SJSA1 (cell line): ENCODE results near the gene CACNB4. TPM values are rescaled to one million over a fixed set of nuclear protein-coding genes. Genes with fewer than 3 reads are reported as not detected.

Experiments
- DNase-seq, 2 experiments: peaks; one replicate each; pipeline ENCODE4 v3.0.0-alpha.2; 2015 to 2020; ENCODE audit warnings: low spot score in 2 of 2, low read depth in 1 of 2
- H3K27ac ChIP-seq: fragments of 250-450 bp; sonication (Bioruptor Pico); 2 replicates; pipeline ENCODE4 v1.5.1; 2020; ENCODE audit warnings: mild to moderate bottlenecking, moderate library complexity
- H3K27me3 ChIP-seq: fragments of 250-450 bp; sonication (Bioruptor Pico); replicated peaks from 2 replicates; pipeline ENCODE4 v1.5.1; 2020; ENCODE audit warnings: mild to moderate bottlenecking, moderate library complexity
- H3K36me3 ChIP-seq: fragments of 250-450 bp; sonication (Bioruptor Pico); 2 replicates; pipeline ENCODE4 v1.5.1; 2020; ENCODE audit warnings: mild to moderate bottlenecking
- H3K4me1 ChIP-seq: fragments of 250-450 bp; sonication (Bioruptor Pico); replicated peaks from 2 replicates; pipeline ENCODE4 v1.6.1; 2021; ENCODE audit warnings: mild to moderate bottlenecking
- H3K4me3 ChIP-seq: fragments of 250-450 bp; sonication (Bioruptor Pico); 2 replicates; pipeline ENCODE4 v1.5.1; 2020; ENCODE audit warnings: mild to moderate bottlenecking
- H3K9me3 ChIP-seq: fragments of 250-450 bp; sonication (Bioruptor Pico); replicated peaks from 2 replicates; pipeline ENCODE4 v1.5.1; 2020; ENCODE audit warnings: mild to moderate bottlenecking
- total RNA-seq: library from RNA; depleted of rRNA; stranded (reverse); fragments of >200 nt; shearing (Covaris generic); gene quantifications from 2 replicates; pipeline ENCODE4 v1.2.3, GENCODE V29; 2014

The CACNB4 gene
- total RNA-seq, 1 experiment from 2014 or later: not detected

DNA sequence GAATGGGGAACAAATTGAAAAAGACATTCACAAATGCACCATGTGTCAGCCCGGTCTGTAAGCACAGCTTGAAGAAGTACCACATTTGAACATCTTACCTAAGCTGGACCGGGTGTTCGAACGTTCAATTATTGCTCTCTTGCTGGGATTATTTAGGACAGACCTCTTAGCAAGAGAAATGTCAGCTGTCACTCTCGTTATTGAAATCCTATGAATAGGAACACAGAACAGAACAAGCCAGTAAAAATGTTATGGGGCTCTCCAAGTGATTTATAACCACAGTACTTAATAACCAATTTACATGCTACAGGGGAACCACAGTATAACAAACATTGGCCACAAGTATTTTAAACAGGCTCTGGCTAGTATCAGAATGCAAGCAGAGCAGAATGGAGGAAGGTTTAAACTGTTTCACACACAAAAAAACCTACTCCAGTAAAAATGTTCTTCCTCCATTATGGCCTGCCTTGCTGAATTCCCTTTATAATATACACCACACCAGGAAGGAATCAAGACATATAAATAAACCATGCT, 238.2 kb downstream of the CACNB4 start:
- no peak for DNase-seq
- H3K9me3 ChIP-seq: no peaks in the 10 kb centered on the region

DNA sequence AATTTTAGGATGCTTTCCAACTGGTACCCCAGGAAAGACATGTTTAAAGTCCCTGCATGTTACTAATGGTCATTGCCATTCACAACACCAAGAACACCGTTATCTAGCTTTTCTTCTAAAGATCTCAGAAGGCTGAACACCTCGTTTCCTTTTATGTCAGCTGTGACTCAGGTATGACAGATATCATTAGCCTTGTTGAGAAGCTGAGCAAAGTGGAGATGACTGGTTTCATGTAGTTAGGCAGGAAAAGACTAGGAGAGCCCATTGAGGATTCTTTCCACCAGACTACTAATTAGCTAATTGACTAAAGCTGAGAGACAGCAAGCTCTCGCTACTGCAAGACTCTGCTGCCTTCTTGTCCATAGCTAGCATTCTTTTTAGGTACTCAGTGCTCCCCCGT, 238.6 kb downstream of the CACNB4 start:
- H3K9me3 ChIP-seq: no peaks in the 10 kb centered on the region

More for the DNA sequence above, 238.2 kb downstream of the CACNB4 start:
- Histone ChIP-seq H3K36me3 (no peaks in the 10 kb centered on the region), H3K27me3 (peaks cover 7% of the 10 kb centered on the region; the same call in 1 of the 2 replicates), H3K4me3 (no peak overlapping the region), H3K27ac (no peak overlapping the region), H3K4me1 (no peaks in the 10 kb centered on the region)

DNA sequence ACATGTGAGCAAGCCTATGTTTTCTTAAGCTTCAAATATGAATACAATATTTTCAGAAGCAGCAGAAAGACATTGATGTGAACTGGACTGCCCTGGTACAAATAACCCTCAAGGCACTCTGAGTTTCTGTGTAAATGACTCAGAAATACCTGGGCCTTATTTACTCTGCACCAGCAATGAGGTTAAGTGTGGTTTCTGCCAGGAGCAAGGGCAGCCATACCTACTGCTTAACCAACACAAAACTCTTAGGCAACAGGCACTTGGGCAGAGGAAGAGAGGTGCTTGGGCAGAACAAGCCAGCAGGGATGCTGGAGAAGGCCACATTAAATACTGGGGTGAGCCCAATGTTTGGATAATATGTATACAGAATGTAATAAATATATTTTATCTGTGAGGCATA, 241.2 kb downstream of the CACNB4 start:
- Histone ChIP-seq H3K4me1 (no peaks in the 10 kb centered on the region), H3K27ac (no peak overlapping the region), H3K36me3 (no peaks in the 10 kb centered on the region), H3K4me3 (no peak overlapping the region), H3K27me3 (0 out of 2 replicates have a peak, but pooled peaks cover 2% of the 10 kb centered on the region), H3K9me3 (no peaks in the 10 kb centered on the region)
- no peak for DNase-seq

More for the DNA sequence above, 238.6 kb downstream of the CACNB4 start:
- DNase-seq: no peak
- Histone ChIP-seq H3K27ac (no peak overlapping the region), H3K36me3 (no peaks in the 10 kb centered on the region), H3K4me3 (no peak overlapping the region), H3K27me3 (peaks cover 7% of the 10 kb centered on the region; the same call in 1 of the 2 replicates), H3K4me1 (no peaks in the 10 kb centered on the region)

DNA sequence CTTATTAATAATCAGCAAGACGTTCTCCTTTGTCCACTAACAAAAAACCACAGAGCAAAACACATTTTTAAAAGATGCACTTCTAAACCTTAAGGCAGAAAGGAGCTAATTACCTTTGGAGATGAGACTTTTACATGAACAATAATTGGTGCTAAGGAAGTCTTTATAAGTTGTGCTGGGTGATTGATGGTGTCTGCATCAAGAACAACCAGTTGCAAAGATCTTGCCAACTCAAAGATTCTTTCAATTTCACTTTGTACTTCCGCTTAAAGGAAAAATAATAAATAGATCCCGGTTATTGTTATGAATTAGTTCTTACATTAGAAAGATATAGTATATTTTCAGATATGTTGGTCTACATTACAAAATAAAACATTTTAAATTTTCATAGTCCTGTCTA, 243.7 kb downstream of the CACNB4 start:
- Histone ChIP-seq H3K4me1 (no peaks in the 10 kb centered on the region), H3K36me3 (no peaks in the 10 kb centered on the region), H3K27me3 (peaks cover 5% of the 10 kb centered on the region; the same call in 1 of the 2 replicates), H3K27ac (no peak overlapping the region), H3K4me3 (no peak overlapping the region), H3K9me3 (no peaks in the 10 kb centered on the region)
- no peak for DNase-seq

DNA sequence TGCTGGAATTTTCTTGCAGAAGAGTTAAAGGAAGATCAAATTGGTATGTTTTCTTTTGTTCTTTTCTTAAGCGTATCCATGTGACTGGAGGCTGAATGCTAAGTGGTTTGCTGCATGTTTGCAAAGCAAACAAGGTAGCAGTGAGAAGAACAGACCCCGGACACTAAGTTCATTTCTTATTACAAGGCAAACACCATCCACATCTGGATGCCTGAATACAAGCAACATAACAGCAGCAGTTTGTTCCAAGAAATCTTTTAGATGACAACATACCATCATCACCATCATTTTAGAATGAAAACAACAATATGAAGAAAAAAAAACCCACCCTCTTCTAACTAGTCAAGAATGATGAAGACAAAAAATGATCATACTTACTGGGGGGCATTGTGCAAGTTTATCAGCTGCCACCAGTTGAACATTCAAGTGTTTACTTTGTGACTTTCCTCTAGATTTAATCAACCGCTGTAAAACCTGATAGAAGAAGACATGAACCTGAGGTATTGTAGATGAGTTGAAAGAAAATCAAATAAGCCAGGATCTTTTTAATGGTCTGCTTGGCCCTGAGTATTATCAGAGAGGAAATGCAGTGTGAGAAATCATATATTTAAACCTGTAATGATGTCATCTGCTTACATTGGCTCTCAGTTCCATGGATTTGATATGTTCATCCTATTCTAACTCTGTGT, 245.6 kb downstream of the CACNB4 start:
- H3K27ac ChIP-seq: no peak overlapping the region
- H3K27me3 ChIP-seq: peaks cover 8% of the 10 kb centered on the region; the same call in 1 of the 2 replicates
- no peaks in the 10 kb centered on the region for H3K9me3 ChIP-seq
- no peaks in the 10 kb centered on the region for H3K36me3 ChIP-seq
- no peak for DNase-seq
- H3K4me1 ChIP-seq: no peaks in the 10 kb centered on the region
- no peak overlapping the region for H3K4me3 ChIP-seq

DNA sequence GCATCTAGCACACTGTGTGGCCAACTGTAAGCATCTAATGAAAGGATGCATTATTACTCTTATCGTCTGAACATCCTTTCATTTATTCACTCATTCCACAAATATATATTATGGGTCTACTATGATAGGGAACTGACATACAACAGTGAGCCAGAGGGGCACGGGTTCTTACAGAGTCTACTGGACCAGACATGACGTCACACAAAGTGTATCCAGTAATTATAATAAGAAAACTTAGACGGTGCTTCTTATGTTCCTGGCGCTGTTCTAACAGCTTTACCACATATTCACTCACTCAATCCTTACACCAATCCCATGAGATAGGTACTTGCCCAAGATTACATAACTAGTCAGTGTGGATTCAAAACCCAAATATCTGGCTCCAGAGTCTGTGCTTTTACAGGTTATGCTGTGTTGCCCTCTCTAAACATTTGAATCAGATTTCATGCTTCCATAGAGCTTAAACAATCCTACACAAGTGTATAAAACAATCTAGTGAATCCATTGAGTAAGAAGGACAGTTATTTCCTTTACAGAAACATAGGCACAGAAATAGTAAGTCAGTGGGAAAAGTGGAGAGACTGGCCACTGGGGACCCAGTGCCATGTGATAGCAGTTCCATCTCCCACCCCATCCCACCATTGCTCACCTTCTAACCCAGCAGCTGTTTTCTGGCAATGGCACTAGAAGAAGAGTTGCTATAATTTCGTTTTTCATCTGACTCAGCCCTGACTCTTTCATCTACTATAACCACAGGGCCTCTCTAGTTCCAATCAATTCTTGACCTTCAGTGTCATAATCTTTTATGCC, 246.4 kb downstream of the CACNB4 start:
- no peaks in the 10 kb centered on the region for H3K4me1 ChIP-seq
- peaks cover 8% of the 10 kb centered on the region; the same call in 1 of the 2 replicates for H3K27me3 ChIP-seq
- H3K9me3 ChIP-seq: no peaks in the 10 kb centered on the region
- no peak for DNase-seq
- H3K27ac ChIP-seq: no peak overlapping the region
- H3K36me3 ChIP-seq: no peaks in the 10 kb centered on the region
- no peak overlapping the region for H3K4me3 ChIP-seq

DNA sequence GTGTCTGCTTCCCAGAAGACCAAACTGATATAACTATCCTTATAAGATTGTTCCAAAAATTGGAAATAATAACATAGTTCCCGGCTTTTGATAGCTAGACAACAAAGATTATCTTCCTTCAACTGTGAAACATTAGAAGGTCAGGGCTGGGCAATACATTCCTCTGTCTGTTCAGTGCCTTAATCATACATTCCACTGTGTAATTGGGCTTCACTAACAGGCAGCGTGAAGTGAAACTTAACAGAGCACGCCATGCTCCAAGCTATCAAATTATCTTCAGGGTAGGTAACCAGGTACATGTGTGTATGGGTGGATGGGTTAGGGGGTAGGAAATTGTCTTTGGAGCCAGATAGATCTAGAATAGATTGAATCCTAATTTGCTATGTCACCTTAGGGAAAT, 247.1 kb downstream of the CACNB4 start:
- no peak overlapping the region for H3K4me3 ChIP-seq
- no peaks in the 10 kb centered on the region for H3K9me3 ChIP-seq
- H3K27me3 ChIP-seq: peaks cover 8% of the 10 kb centered on the region; the same call in 1 of the 2 replicates
- H3K27ac ChIP-seq: no peak overlapping the region
- DNase-seq: no peak
- no peaks in the 10 kb centered on the region for H3K36me3 ChIP-seq
- no peaks in the 10 kb centered on the region for H3K4me1 ChIP-seq

DNA sequence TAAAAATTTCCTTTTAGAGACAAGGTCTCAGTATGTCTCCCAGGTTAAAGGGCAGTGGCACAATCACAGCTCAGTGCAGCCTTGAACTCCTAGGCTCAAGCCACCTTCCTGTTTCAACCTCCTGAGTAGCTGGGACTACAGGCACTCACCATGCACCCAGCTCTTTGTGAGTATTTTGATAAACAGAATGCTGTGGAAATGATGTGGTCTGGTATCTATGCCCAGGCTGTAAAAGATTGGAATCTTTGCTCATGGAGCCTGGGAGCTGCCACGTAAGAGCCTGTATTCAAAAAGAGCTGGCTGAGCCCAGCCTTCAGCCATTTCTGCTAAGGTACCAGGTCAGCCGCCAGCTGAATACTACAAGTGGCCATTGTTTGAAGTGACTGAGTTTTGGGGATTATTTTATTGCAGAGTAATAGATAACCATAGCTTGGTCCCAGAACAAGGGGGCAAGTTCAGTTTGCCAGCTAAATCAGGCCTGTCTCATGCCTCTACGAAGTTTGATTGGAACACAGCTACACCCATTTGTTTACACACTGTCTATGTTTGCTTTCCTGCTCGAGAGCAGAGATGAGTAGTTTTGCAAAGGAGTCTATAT, 249.3 kb downstream of the CACNB4 start:
- Histone ChIP-seq H3K27me3 (peaks cover 8% of the 10 kb centered on the region; the same call in 1 of the 2 replicates), H3K27ac (no peak overlapping the region), H3K4me1 (no peaks in the 10 kb centered on the region), H3K9me3 (no peaks in the 10 kb centered on the region), H3K36me3 (no peaks in the 10 kb centered on the region), H3K4me3 (no peak overlapping the region)
- no peak for DNase-seq

DNA sequence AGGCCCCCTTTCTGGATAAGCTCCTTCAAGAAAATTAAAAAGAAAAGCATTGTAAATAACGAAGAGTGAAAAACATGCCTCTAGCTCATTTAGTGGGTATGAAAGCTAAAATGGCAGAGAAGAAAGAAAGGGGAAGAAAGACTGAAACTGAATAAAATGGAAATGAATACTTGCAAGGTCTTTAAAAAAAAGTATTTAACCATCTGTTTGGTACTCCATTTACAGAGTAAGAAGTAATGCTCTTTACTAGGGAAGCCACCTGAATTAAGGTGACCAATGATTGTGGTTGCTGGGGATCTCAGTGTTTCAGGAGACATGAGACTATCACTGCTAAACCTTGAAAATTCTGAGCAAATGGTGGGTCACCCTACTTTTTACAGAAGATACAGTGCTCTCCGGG, 253.0 kb downstream of the CACNB4 start:
- H3K4me3 ChIP-seq: no peak overlapping the region
- no peaks in the 10 kb centered on the region for H3K36me3 ChIP-seq
- H3K9me3 ChIP-seq: no peaks in the 10 kb centered on the region
- no peak for DNase-seq
- H3K4me1 ChIP-seq: no peaks in the 10 kb centered on the region
- peaks cover 3% of the 10 kb centered on the region; the same call in 1 of the 2 replicates for H3K27me3 ChIP-seq
- H3K27ac ChIP-seq: no peak overlapping the region

DNA sequence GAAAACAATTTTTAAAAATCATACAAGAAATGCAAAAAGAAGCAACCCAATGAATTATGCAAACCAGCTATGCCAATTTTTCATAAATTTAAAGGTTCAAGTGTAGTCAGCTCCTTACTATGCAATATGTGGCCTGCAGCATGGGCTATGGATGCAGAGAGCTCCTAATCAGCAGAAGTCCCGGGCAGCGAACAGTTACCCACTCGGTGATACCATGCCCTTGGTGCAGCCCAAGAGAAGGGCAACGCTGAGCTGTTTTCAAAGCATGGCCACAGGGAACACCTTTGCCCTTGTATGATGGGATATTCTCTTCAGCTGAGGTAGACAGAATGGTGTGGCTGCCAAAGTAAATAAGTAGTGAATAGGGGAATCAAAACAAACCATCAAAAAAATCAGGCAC, 253.4 kb downstream of the CACNB4 start:
- Histone ChIP-seq H3K4me3 (no peak overlapping the region), H3K9me3 (no peaks in the 10 kb centered on the region), H3K27me3 (peaks cover 3% of the 10 kb centered on the region; the same call in 1 of the 2 replicates), H3K27ac (no peak overlapping the region), H3K36me3 (no peaks in the 10 kb centered on the region), H3K4me1 (no peaks in the 10 kb centered on the region)
- DNase-seq: no peak

DNA sequence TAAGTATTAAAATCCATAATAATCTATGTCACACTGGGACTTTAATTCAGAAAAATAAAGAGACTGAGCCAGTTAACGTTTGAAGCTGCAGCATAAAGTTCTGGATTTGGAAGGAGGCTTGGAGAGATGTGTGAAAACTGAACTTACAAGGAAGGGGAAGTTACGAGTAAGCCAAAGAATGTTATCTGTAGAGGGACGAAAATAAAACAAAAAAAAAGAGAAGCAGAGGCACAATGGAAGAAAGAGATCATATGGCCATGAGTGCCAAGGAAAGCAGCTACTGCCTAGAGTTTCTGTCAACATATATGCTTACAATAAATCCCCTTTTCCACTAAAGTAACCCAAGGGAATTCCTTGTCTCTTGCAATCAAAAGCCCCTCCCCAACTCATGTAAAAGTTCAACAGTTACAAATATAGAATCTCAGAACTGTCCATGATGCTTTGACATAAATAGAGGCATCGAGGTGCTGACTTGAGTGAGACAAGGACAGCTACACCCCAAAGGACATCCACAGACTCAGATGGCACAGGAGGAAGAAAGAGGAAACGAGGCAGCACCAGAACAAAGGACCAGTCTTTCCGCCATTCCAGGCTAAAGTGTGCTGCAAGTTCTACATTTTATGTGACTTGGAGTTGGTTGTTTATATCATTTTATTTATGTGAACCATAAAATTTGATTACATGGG, 254.5 kb downstream of the CACNB4 start:
- Histone ChIP-seq H3K4me1 (no peaks in the 10 kb centered on the region), H3K4me3 (no peak overlapping the region), H3K27me3 (peaks cover 3% of the 10 kb centered on the region; the same call in 1 of the 2 replicates), H3K9me3 (no peaks in the 10 kb centered on the region), H3K27ac (no peak overlapping the region), H3K36me3 (no peaks in the 10 kb centered on the region)
- DNase-seq: no peak

DNA sequence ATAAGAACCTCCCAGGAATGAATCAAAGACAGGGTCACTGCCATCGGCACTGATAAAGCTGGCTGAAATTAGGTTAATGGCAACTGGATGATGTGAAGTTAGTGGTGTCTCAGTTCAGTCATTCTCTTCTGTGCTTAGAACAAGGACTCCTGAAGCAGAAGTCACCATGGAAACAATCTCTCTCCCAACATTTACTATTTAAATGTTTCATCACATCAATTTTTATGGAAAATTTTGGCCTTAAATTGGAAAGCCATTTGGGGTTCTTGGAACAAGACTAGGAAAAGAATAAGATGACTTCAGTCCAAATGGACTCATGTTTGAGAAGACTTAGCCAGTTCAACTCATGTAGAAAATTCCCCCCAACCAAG, 255.2 kb downstream of the CACNB4 start:
- Histone ChIP-seq H3K4me3 (no peak overlapping the region), H3K27me3 (peaks cover 3% of the 10 kb centered on the region; the same call in 1 of the 2 replicates), H3K4me1 (no peaks in the 10 kb centered on the region), H3K9me3 (no peaks in the 10 kb centered on the region), H3K27ac (no peak overlapping the region), H3K36me3 (no peaks in the 10 kb centered on the region)
- no peak for DNase-seq
